Heart left ventricle (tissue), 13 donors: ENCODE data around the gene NCS1.

Experiments
- POLR2A ChIP-seq, 2 donors: fragments of 450-650 bp; IDR thresholded peaks; one replicate each; pipeline ENCODE4 v1.6.1; 2017; ENCODE audit warnings: antibody characterized with exemption in 2 of 2, mild to moderate bottlenecking in 2 of 2, moderate library complexity in 2 of 2
- TF ChIP-seq, protein P1 (sequence below), 12 donors: fragments of 200-600 bp; sonication (generic) in 4 of 12; IDR thresholded peaks; one replicate each; pipeline versions ENCODE4 v1.5.0 to v1.8.0; 2018 to 2022; ENCODE audit warnings: antibody characterized with exemption in 12 of 12, mild to moderate bottlenecking in 5 of 12
- donor health status: ischemic (EF 13 %, LVEDD 7.1; RV severe dilation, severe dysfunction).
- donor health status: DM: no; HTN: yes; CAD: no.
- donor health status: DM: no; HTN: no; CAD: no.
- donor health status: ischemic (EF 25% LVEDD 6.9; RV normal size, moderate dysfunction).
- donor health status: ischemic (EF 25% LVEDD 5.7; RV mildly dilated, moderate dysfunction).
- donor health status: ischemic (EF 35%, LVEDD 5.7; RV mildly dilated, moderate dysfunction).
- donor health status: nonischemic (EF 11% LVEDD 7.7; RV severe dilation, severe dysfunction).
- donor health status: DM: yes; HTN: yes; CAD: no.
- donor health status: PGD.
- donor health status: ischemic (EF 29% LVEDD 5.4; RV normal size, mild dysfunction).
- donor health status: nonischemic (EF 23%, LVEDD 6.1; RV moderate dilation, normal function).

DNA sequence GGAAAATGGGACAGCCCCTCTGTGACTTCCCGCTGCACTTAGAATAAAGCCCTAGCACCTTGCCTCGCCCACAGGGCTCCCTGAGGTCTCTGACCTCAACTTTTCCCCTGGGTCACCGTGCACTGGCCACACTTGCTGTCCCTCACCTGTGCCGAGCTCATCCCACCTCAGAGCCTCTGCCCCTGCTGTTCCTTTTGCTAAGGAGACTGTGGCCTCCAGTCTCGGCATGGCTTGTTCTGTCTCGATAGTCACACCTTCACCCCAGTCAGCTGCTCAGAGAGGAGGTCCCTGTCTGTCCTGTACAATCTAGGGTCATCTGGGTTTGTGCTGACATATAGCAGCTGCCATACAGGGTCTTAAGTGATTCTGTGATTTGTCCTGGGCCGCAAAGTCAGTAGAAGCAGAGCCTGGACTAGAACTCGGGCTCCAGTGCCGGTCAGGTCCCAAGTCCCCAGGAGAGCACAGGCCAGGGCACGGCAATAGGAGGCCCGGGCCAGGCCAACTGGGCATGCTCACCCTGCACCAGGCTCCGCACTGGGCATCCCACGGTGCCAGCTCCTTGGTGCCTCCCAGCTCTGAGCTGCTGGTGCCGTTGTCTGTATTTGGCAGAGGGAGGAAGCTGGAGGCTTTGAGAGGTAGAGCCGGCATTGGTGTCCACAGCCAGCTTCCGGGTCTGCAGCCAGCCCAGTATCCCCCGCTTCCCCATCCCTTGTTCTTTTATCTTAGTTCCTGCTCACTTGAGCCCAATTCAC lies 35.2 kb downstream of the NCS1 start:
- TF ChIP-seq, protein P1, sequence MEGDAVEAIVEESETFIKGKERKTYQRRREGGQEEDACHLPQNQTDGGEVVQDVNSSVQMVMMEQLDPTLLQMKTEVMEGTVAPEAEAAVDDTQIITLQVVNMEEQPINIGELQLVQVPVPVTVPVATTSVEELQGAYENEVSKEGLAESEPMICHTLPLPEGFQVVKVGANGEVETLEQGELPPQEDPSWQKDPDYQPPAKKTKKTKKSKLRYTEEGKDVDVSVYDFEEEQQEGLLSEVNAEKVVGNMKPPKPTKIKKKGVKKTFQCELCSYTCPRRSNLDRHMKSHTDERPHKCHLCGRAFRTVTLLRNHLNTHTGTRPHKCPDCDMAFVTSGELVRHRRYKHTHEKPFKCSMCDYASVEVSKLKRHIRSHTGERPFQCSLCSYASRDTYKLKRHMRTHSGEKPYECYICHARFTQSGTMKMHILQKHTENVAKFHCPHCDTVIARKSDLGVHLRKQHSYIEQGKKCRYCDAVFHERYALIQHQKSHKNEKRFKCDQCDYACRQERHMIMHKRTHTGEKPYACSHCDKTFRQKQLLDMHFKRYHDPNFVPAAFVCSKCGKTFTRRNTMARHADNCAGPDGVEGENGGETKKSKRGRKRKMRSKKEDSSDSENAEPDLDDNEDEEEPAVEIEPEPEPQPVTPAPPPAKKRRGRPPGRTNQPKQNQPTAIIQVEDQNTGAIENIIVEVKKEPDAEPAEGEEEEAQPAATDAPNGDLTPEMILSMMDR (IDR thresholded peaks at IDR 0.05), result no peak
- no peak for TF ChIP-seq POLR2A (IDR thresholded peaks at IDR 0.05)
